Measurements from ENCODE around the gene HEATR5B. TPM values are rescaled to one million over a fixed set of nuclear protein-coding genes. Genes with fewer than 3 reads are reported as not detected.

Gene HEATR5B
- total and polyA plus RNA-seq, 2 of the 4 experiments (the other 2 are of a cell fraction), result 8.3 to 17.9 TPM

DNA sequence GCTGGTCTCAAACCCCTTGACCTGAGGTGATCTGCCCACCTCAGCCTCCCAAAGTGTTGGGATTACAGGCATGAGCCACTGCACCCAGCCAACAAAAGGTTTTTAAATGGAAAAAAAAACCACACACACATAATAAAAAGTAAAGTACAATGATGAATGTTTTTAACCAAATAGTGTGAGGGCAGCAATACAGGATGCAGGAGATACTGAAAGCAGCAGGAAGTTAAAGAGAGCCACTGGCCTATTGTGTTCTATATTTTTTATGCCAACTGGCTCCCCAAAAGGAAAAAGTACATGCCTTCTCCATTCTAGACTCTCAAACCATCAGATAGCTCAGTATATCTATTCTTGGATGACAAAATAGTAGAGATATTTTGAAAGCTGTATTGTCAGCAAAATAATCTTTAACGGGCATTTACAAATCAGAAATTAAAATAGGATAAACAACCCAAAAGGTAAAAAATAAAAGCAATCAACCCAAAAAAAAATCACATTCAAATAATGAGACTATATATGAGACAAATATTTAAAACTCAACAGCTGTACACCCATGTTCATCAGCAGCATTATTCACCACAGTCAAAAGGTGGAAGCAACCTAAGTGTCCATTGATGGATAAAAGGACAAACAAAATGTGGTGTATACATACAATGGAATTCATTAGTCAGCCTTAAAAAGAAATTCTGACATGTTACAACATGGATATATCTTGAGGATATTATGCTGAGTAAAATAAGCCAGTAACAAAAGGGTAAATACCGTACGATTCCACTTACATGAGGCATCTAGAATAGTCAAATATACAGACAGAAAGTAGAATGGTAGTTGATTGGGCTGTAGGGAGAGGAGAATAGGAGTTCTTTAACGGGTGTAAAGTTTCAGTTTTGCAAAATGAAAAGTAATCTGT, 26.4 kb upstream of the HEATR5B start:
- dilution Hi-C loops (cut with HindIII; ENCODE audit: low sequenced_read_pairs, unreplicated experiment), result no loop called here
- no peak overlapping the region for H3K4me2 ChIP-seq (ENCODE audit: low read depth, low read length)
- no peak overlapping the region for H2BK120ac ChIP-seq (ENCODE audit: low read depth, low read length)
- H3K9ac ChIP-seq (ENCODE audit: low read depth, low read length), result no peak overlapping the region
- H3K9me3 ChIP-seq (ENCODE audit: control insufficient read depth, insufficient read depth, low read length), result no peaks in the 10 kb centered on the region
- H3K14ac ChIP-seq (replicated peaks; ENCODE audit: low read depth, low read length), result no peak overlapping the region
- WGBS, 2 experiments (ENCODE audit: extremely low coverage in 2 of 2, insufficient read length in 1 of 2), result no CpG with 5 or more reads among the region's 4 CpGs
- no peak overlapping the region for H2BK5ac ChIP-seq (ENCODE audit: low read depth, low read length, poor library complexity, severe bottlenecking)
- ChIA-PET POLR2A (ENCODE audit: unreplicated experiment) (no interaction called here), CTCF (no interaction called here)
- no peak overlapping the region for H2AK9ac ChIP-seq (replicated peaks; ENCODE audit: low read depth, low read length, poor library complexity)
- no peak for TF ChIP-seq FOS (IDR thresholded peaks at IDR 0.05; ENCODE audit: low read depth, low read length)
- TF ChIP-seq NFE2L2 (IDR thresholded peaks at IDR 0.05; ENCODE audit: low read depth, low read length), result no peak
- no peak for TF ChIP-seq MAZ (IDR thresholded peaks at IDR 0.05; ENCODE audit: borderline replicate concordance, low read depth, low read length)
- no peak for TF ChIP-seq POLR2A (IDR thresholded peaks at IDR 0.05; ENCODE audit: low read depth, low read length)
- TF ChIP-seq RCOR1 (IDR thresholded peaks at IDR 0.05; ENCODE audit: insufficient replicate concordance, low read length), result no peak
- TF ChIP-seq, protein P1, sequence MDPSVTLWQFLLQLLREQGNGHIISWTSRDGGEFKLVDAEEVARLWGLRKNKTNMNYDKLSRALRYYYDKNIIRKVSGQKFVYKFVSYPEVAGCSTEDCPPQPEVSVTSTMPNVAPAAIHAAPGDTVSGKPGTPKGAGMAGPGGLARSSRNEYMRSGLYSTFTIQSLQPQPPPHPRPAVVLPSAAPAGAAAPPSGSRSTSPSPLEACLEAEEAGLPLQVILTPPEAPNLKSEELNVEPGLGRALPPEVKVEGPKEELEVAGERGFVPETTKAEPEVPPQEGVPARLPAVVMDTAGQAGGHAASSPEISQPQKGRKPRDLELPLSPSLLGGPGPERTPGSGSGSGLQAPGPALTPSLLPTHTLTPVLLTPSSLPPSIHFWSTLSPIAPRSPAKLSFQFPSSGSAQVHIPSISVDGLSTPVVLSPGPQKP (IDR thresholded peaks at IDR 0.05; ENCODE audit: borderline replicate concordance, low read depth, low read length), result no peak
- no peak for TF ChIP-seq CHD1 (IDR thresholded peaks at IDR 0.05; ENCODE audit: low read depth, low read length)
- no peak for TF ChIP-seq BHLHE40 (IDR thresholded peaks at IDR 0.05; ENCODE audit: low read depth, low read length)
- no peak for TF ChIP-seq RAD21 (IDR thresholded peaks at IDR 0.05; ENCODE audit: low read length)
- no peak for TF ChIP-seq SMC3 (IDR thresholded peaks at IDR 0.05; ENCODE audit: low read depth, low read length)
- H3K27ac ChIP-seq (ENCODE audit: insufficient read depth, low read length), result no peak overlapping the region
- H3K4me3 ChIP-seq (ENCODE audit: insufficient read depth, low read depth, low read length), result no peak overlapping the region
- H3K27me3 ChIP-seq (ENCODE audit: control insufficient read depth, insufficient read depth, low read length), result no peaks in the 10 kb centered on the region
- no peaks in the 10 kb centered on the region for H4K20me1 ChIP-seq (ENCODE audit: insufficient read depth, low read length)
- no peak overlapping the region for H2AK5ac ChIP-seq (ENCODE audit: low read depth, low read length)
- H3K4me1 ChIP-seq (ENCODE audit: control insufficient read depth, insufficient read depth, low read length), result no peaks in the 10 kb centered on the region
- no peak overlapping the region for H2BK20ac ChIP-seq (ENCODE audit: low read depth, low read length)
- intact Hi-C loops (cut with micrococcal nuclease), result no loop called here
- no peak overlapping the region for H2AFZ ChIP-seq (replicated peaks; ENCODE audit: low read length, poor library complexity)
- peaks cover 0 to 4% of the 10 kb centered on the region in 2 experiments; a peak in 1 of 4 replicates for H3K79me1 ChIP-seq (ENCODE audit: low read depth in 1 of 2, low read length in 2 of 2)
- peaks cover 22% of the 10 kb centered on the region for H3K36me3 ChIP-seq (ENCODE audit: control insufficient read depth, insufficient read depth, low read length)
- peak; percentile 4 for DNase-seq
- H3K4ac ChIP-seq (ENCODE audit: low read depth, low read length), result no peak overlapping the region
- no peaks in the 10 kb centered on the region; the same call in 1 of the 2 replicates for H3K9me1 ChIP-seq (ENCODE audit: insufficient read depth, low read length)
- H3K56ac ChIP-seq (ENCODE audit: extremely low read depth, insufficient read depth, low read length), result no peak overlapping the region
- no TSS peak for BruUV-seq (replicated peaks)
- no peak overlapping the region for H4K5ac ChIP-seq (ENCODE audit: low read depth, low read length)
- in situ Hi-C loops (cut with MboI; ENCODE audit: low sequenced_read_pairs), result no loop called here
- no peak overlapping the region for H4K91ac ChIP-seq (ENCODE audit: insufficient read depth, low read depth, low read length)
- H2BK15ac ChIP-seq (ENCODE audit: low read depth, low read length), result no peak overlapping the region
- no peak overlapping the region for H3K18ac ChIP-seq (ENCODE audit: low read depth, low read length)
- H4K8ac ChIP-seq (ENCODE audit: low read depth in 2 of 2, low read length in 2 of 2), result no peak overlapping the region
- ATAC-seq (ENCODE audit: low read depth), result peak; percentile 35
- no peak overlapping the region for H3K23ac ChIP-seq (ENCODE audit: low read depth, low read length)
